ENCODE results near the gene ACP5.
"Not testable (repeated sequence)": the region's sequence is repeated elsewhere in the genome, so short reads cannot be mapped to it uniquely, and the experiment has no call there.

The ACP5 gene

DNA sequence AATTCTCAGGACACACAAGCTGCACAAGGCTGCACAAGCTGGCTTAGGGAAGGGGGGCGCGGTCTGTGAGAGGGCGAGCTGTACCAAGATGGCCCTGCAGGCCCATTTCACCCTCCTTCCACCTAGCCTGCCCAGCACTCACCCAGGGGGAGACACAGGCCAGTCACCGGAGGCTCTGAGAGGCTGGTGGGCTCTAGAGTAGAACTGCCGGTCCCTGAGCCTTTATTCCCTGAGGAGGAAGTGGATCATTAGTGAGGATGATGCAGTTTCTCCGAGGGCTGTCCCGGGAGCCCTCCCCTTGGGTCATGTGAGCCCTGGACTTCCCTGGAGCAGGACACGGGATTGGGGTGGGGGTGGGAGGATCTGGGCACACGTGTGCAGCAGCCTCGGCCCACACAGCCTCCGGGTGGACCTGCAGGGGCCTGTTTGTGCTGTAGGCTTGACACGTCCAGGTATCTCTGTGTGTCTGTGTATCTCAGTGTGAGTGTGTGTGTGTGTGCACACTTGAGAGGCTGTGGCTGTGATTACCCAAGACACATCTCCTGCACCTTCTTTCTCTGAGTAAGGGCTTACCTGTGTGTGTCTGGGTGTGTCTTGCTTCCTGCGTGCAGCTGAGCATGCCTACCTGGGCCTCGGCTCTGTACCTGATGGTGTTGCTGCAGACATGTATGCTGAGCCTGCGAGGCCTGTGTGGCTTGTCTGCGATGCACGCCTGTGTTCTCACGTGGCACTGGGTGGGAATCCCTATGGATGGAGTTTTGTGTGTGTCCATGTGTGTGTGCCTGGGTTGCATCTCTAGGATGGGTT lies at the start of gene ACP5:
TSS of gene ACP5 (minus strand) at position 195 of the 807 bp plus-strand sequence. CDS start 328 bp downstream, outside the sequence.
- DNase-seq (ENCODE audit: low spot score): no peak

DNA sequence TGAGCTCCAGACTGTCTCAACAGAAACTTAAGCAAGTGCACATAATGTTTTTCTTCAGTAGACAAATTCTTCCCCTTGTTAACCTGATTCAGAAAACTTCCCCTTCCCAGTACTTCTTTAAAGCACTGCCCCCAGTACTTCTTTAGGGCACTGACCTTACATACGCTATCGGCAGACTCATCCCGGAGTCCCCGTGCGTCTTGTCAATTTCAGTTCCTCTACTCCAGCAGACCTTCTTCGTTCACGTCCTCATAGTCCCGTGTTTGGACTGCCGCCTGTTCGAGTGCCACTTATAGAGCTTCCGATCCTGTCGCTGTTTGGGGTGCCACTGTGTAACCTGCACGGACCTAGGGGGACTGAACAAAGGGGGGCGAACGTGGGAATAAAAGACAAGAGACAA lies 48.8 kb upstream of the ACP5 start:
- DNase-seq (ENCODE audit: low spot score): no peak

DNA sequence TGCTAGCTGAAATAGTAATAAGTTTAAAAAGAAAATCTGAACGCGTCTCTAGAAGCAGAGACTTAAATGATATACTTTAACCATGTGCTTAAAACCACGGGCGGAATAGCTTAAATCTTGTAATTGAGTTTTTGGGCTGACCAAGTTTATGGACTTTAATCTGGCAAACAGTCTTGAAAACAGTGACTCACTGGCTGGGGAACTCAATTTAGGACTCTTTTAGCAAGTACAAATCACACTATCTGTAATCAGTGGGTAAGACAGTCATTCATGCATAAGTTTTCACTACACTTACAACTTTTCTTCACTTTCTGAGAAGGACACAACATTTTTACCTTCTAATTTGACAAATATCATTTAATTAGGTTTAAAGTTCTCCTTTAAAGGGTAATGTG lies 46.6 kb upstream of the ACP5 start:
- no peak for DNase-seq (ENCODE audit: low spot score)

DNA sequence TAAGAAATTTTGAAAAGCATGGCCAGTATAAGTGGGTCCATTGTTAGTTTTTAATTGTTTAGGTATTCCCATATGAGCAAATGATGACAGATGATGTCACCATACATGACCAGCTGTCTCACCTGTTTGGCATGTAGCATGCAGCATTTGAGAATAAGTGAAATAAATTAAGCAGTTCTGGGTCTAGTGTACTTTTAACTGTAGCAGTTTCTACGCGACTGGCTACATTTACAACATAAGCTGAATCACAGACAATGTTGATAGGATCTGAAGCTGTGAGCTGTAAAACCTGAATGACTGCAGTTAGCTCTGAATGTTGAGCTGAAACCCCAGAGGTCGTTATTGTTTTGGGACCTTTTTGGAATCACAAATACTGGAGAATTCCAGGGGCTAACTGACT lies 45.0 kb upstream of the ACP5 start:
- DNase-seq (ENCODE audit: low spot score): not testable (repeated sequence)

DNA sequence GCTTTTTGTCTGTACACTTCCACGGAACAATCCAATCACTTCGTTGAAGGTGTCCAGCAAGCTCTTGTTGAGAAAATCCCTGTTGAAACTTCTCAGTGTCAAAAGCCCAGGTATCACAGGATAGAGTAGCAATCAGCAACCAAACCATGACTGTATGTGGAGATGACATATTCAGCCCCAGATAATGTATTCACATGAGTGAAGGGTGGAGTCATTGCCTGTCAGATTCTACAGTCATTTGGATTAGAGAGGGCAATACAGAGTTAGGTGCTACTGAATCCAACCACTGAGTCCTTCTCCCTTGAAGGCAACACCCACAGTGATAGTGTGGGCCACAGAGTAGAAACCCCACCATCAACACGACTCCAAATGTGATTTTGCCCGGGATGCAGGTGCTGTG lies 43.1 kb upstream of the ACP5 start:
- no peak for DNase-seq (ENCODE audit: low spot score)

DNA sequence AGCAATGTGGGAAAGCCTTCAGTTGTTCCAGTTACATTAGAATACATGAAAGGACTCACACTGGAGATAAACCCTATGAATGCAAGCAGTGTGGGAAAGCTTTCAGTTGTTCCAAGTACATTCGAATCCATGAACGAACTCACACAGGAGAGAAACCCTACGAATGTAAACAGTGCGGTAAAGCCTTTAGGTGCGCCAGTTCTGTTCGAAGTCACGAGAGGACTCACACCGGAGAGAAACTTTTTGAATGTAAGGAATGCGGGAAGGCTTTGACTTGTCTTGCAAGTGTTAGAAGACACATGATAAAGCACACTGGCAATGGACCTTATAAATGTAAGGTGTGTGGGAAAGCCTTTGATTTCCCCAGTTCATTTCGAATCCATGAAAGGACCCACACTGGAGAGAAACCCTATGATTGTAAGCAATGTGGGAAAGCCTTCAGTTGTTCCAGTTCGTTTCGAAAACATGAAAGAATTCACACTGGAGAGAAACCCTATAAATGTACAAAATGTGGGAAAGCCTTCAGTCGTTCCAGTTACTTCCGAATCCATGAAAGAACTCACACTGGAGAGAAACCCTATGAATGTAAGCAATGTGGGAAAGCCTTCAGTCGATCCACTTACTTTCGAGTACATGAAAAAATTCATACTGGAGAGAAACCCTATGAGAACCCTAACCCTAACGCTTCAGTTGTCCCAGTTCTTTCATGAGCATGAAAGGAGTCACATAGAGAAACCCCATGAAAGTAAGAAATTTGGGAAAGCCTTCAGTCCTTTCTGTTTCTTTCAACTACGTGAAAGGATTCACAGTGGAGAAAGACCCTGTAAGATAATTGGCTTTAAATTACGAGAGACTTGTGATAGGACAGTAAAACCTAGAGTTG lies 40.0 kb upstream of the ACP5 start:
- no peak for DNase-seq (ENCODE audit: low spot score)

DNA sequence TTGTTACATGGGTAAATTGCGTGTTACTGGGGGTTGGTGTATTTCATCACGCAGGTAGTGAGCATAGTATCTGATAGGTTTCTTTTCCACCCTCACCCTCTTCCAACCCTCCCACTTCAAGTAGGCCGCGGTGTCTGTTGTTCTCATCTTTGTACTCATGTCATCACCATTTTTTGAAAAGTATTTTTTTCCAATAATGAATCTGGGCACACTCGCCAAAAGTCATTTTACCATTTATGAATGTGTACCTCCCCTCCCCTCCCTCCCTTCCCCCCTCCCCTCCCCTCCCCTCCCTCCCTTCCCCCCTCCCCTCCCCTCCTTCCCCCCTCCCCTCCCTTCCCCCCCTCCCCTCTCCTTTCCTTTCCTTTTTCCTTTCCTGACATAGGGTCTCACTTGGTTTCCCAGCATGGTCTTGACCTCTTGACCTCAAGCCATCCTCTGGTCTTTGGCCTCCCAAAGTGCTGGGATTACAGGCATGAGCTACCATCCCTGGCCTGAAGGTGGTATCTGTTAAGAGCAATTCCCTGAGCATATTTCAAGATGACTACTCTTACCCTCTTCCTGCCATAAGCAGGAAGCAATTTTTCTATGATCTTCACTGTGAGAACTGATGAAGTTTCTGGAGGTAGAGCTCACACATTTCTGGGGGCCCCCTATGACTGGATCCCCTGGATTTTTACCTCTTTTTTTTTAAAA lies 35.5 kb upstream of the ACP5 start:
- no peak for DNase-seq (ENCODE audit: low spot score)

DNA sequence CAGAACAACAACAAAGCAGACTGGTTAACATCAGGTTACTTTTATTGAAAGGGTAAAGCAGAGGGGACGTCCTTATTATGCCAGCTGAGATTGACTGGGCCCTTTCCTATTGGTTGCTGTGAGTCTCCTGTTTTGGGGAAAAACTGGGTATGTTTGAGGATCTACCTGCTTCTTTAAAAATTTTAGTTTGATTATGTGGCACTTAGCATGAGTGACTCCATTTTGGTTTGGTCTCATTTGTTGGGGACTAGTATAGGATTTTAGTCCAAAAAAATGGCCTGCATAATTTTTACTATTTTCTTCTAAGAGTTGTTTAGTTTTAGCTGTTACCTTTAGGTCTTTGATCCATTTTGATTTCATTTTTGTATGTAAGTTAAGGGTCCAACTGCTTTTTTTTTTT lies 34.3 kb upstream of the ACP5 start:
- DNase-seq (ENCODE audit: low spot score): no peak

DNA sequence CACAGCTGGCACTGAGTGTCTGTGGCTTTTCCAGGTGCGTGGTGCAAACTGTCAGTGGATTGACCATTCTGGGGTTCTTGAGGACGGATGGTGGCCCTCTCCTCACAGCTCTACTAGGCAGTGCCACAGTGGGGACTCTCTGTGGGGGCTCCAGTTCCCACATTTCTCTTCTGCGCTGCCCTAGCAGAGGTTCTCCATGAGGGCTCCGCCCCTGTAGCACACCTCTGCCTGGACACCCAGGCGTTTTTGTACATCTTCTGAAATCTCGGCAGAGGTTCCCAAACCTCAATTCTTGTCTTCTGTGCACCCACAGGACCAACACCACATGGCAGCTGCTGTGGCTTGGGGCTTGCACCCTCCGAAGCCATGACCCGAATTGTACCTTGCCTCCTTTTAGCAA lies 29.0 kb upstream of the ACP5 start:
- DNase-seq (ENCODE audit: low spot score): no peak

DNA sequence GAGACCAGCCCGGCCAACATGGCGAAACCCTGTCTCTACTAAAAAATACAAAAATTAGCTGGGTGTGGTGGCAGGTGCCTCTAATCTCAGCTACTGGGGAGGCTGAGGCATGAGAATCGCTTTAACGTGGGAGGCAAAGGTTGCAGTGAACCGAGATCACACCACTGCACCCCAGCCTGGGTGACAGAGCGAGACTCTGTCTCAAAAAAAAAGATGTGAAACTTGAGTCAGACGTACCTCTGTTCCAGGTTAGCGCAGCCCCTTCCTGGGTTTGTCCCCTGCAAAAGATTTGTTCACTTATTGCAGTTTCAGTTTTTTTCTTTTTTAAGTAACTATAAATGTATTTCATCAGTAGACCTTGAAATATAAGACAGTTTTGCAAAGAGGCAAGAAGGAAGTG lies 22.3 kb upstream of the ACP5 start:
- not testable (repeated sequence) for DNase-seq (ENCODE audit: low spot score)

DNA sequence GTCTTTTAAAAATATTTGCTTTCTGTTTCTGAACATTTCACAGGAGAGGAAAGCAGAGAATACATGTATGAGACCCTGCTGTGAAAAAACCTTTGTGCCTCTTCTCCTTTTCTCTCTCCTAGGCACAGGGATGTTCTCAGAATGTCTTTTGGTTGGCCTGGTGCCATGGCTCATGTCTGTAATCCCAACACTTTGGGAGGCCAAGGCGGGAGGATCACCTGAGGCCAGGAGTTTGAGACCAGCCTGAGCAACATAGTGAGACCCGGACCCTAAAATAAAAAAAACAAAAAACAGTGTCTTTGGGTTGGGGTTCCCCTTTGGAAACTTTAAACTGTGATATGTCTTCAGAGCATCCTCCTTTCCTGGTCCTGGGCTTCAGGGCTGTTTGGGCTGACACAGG lies 21.3 kb upstream of the ACP5 start:
- DNase-seq (ENCODE audit: low spot score): no peak

DNA sequence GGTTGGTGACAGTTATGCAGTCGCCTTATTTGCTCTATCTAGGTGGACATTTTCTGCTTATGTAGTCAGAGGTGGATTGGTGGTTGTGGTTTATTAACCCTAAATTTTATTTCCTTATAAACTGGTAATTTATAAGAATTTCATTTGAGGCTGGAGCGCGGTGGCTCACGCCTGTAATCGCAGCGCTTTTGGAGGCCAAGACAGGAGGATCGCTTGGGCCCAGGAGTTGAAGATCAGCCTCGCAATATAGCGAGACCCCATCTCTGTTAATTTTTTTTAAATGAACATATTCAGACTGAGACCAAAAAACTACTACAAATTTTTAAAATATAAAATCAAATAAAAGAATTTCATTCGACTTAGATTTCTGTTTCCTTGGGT lies 20.6 kb upstream of the ACP5 start:
- no peak for DNase-seq (ENCODE audit: low spot score)

DNA sequence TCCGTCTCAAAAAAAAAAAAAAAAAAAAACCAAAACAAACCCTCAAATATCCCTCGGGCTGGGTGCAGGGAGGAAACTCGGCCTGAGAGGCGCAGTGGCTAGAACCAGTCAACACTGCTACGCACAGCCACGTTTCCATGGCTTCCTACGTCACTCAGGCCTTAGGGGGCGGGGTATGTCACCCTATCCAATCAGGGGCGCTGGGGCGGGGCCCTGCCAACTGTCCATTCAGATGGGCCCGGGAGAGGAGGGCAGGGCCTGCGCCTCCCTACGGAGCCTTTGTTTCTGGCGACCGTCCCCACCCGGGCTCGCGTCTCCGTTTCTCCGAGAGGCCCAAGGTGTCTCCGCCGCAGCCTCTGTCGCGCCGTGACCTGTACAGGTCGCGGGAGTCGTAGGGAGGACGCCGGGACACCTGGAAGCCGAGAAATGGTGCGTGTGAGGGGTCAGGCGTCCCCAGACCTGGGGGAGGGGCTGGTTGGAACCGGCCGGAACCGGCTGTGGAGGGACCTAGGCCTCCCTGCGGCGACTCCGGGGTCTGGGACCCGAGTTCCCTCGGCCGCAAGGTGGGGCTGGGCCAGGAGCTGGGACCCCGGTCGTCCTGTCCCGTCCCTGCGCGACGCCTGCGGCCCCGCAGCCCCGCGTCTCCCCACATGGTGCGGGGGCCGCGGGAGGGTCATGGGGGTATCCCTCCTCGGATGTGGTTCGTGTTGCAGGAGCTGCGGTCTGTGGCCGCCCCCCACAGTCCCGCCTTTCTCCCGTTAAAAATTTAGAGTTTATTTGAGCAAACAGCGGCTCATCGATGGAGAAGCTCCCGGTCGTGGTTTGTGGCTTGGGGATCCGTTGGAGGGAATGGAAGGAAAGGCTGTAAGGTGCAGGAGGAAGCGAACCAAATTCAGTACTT lies 20.0 kb upstream of the ACP5 start, which contains the start of gene ZNF627:
TSS of gene ZNF627 (plus strand) at position 282 of the 901 bp plus-strand sequence. CDS start at position 427, 145 bp downstream.
- DNase-seq (ENCODE audit: low spot score): peak; percentile 99

DNA sequence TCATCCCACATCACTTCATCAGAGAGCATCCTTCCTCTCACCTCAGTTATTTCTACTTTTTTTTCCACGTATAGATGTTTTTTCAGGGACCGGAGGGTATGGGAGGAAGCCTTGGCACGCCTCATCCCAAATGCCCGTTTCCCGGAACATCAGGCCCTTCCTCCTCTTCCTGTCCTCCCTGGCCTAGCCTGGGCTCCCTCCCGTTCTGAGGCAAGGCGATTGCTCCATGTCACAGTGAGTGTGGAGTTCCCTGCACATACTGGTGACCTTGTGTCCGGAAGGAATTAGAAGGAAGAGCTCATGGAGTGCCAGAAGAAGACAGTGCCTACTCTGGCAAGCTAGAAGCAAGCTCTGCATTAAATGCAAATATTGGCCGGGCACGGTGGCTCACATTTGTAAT lies 18.7 kb upstream of the ACP5 start:
- no peak for DNase-seq (ENCODE audit: low spot score)

DNA sequence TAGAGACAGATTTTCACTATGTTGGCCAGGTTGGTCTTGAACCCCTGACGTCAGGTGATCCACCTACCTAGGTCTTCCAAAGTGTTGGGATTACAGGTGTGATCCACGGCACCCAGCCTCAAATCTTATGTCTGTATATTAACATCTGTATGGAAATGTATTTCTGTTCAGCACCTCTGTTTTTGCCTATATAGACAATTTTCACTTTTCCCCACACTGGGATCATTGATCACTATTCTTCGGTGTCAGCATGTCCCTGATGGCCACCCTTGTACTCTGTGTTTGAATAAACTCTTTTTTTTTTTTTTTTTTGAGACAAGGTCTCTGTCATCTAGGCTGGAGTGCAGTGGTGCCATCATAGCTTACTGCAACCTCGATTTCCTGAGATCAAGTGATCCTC lies 16.6 kb upstream of the ACP5 start:
- no peak for DNase-seq (ENCODE audit: low spot score)

DNA sequence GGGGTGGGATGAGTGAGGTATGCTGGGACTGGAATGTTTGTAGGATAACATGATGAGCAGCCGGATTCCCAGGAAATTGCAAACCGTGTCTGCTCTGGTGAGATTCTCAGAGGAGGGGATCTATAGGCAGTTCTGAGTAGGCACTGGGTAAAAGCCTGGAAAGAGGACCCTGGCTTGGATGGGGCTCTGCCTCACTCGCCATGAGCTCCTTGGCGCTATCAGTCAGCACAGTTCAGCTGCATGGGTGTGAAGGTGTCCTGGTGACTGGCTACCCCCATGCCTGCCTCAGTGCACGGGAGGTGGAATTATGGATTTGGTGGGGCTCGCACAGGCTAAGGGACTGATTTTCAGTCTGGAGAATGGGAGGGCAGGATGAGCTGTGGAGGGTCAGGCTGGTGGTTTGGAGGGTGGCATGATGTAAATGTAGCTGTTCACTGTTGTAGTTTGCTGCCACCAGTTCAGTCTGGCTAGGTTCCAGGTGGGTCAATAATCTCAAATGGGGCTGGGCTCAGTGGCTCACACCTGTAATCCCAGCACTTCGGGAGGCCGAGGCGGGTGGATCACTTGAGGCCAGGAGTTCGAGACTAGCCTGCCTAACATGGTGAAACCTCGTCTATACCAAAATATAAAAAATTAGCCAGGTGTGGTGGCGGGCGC lies 10.7 kb upstream of the ACP5 start:
- DNase-seq (ENCODE audit: low spot score): no peak

DNA sequence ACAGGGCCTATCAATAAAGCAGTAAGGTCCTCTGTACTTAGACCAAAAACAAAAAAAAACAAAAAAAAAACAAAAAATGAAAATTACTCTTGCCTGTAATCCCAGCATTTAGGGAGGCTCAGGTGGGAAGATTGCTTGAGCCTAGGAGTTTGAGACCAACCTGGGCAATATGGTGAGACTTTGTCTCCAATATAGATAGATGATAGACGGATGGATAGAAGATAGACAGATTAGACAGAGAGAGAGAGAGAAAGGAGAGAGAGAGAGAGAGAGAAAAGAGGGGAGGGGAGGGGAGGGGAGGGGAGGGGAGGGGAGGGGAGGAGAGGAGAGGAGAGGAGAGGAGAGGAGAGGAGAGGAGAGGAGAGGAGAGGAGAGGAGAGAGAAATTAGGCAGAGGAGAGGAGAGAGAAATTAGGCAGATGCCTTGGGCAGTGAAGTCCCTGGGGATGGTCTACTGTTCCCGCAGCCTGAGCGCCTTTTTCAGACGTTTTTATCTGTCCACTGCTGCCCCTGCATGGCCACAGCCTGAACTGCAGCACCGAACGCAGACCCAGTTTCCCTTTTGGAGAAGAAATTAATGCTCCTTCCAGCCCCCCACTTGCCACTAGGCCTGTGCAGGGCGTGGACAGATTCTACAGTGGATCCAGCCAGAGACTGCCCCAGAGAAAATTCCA lies 10.0 kb upstream of the ACP5 start:
- DNase-seq (ENCODE audit: low spot score): peak; percentile 84

DNA sequence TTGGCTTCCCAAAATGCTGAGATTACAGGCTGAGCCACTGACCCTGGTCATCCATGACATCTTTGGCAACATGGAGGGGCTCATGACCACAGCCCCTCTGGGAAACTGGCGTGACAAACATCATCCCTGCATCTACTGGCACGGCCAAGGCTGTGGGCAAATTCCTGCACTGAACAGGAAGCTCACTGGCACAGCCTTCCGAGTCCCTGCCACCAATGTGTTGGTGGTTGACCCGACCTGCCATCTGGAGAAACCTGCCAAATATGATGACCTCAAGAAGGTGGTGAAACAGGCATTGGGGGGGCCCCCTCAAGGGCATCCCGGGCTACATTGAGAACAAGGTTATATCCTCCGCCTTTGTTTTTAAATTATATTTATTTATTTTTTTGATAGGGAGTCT lies 8.9 kb upstream of the ACP5 start:
- no peak for DNase-seq (ENCODE audit: low spot score)

DNA sequence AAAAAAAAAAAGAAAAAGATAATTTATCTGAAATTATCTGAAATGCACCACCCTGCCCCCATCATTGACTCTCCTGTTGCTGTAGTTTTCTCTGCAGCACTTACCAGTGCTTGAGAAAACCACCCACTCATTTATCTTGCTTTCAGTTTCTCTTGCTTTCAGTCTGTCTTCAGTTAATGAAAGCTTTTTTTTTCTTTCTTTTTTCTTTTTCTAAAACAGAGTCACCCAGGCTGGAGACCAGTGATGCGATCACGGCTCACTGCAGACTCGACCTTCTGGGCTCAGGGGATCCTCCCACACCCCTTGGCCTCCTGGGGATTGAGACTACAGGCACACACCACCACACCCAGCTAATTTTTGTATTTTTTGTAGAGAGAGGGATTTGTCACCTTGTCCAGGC lies 4.3 kb upstream of the ACP5 start:
- no peak for DNase-seq (ENCODE audit: low spot score)

DNA sequence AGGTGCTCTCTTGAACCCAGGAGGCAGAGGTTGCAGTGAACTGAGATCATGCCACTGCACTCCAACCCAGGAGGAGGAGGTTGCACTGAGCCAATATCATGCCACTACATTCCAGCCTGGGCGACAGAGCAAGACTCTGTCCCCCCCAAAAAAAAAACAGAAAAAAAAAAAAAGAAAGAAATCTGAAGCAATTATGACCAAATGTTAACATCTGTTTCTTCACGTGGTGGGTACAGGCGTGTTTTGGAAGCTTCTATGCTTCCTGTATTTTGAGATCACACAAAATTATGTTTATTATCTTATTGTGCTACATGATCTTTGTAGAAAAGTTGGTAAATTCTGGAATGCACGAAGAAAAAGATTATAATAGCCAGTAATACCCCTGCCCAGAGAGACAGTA lies 2.7 kb upstream of the ACP5 start:
- no peak for DNase-seq (ENCODE audit: low spot score)

All from AG08396 (cell line).